ENCODE measurements around the gene TTC34.

DNA sequence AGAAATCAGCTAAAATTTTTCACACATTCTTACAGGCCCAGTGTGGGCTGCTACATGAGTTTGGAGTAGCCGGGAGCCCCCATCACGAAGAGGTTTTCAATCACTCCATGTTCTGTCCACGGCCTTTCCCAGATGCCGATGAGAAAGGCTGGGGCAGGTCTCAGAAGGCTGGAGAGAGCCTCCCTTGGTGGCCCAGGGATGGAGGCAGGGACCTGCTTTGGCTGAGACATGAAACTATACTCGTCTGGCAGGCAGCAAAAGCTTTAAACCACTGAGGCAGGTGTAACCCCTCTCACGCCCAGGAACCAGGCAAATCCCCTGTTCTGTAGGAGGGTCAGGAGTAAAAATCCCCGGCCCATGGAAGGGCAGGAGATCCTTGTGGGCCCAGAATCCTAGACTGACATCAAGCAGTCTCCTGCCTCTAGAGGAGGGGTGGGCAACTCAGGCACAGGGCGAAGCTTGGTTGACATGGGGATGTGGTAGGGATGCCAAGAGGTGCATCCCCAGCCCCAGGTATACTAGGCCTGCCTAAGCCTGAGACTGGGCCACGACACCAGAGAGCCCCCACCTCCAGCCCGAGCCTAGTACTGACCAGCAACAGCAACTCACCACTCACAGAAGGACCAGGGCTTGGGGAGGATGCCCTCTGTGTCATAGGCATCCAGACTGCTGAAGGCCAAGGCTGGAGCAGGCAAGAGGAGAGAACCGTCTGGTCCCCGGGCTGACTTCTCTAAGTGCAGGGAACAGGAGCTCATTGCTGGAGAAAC, 177.7 kb downstream of the TTC34 start:
- TF ChIP-seq, protein P1, sequence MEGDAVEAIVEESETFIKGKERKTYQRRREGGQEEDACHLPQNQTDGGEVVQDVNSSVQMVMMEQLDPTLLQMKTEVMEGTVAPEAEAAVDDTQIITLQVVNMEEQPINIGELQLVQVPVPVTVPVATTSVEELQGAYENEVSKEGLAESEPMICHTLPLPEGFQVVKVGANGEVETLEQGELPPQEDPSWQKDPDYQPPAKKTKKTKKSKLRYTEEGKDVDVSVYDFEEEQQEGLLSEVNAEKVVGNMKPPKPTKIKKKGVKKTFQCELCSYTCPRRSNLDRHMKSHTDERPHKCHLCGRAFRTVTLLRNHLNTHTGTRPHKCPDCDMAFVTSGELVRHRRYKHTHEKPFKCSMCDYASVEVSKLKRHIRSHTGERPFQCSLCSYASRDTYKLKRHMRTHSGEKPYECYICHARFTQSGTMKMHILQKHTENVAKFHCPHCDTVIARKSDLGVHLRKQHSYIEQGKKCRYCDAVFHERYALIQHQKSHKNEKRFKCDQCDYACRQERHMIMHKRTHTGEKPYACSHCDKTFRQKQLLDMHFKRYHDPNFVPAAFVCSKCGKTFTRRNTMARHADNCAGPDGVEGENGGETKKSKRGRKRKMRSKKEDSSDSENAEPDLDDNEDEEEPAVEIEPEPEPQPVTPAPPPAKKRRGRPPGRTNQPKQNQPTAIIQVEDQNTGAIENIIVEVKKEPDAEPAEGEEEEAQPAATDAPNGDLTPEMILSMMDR (conservative IDR thresholded peaks at IDR 0.05; ENCODE audit: low read length) = no peak
- TF ChIP-seq EZH2phosphoT487 (IDR thresholded peaks at IDR 0.05; ENCODE audit: borderline replicate concordance) = no peak

Measured in Loucy (cell line).